Right lobe of liver (tissue), 4 donors: ENCODE results near the gene COMMD6.

Source experiments
- CTCF ChIP-seq, 4 donors: fragments of 200-600 bp in 3 of 4; fragments of 450-650 bp in 1 of 4; IDR thresholded peaks; one replicate each; pipeline versions ENCODE4 v1.5.1 to v1.8.0; 2016 to 2022; ENCODE audit warnings: antibody characterized with exemption in 4 of 4, mild to moderate bottlenecking in 2 of 4
- POLR2A ChIP-seq: fragments of 450-650 bp; IDR thresholded peaks from one replicate; pipeline ENCODE4 v1.6.1; 2017; ENCODE audit warnings: antibody characterized with exemption, mild to moderate bottlenecking
- donor health status: DM: no; HTN: no; CAD: no.
- donor health status: DM: no; HTN: no; CAD: no.
- donor health status: DM: no; HTN: yes; CAD: no.

GRCh38 chr13:75558145-75558840, 20.7 kb upstream of the COMMD6 start:
- TF ChIP-seq CTCF (IDR thresholded peaks at IDR 0.05), result no peak
- TF ChIP-seq POLR2A, result no peak
